Astrocyte (in vitro differentiated cells and primary cell): ENCODE results near the gene MXD3. TPM values are rescaled to one million over a fixed set of nuclear protein-coding genes. Genes with fewer than 3 reads are reported as not detected.
"Not testable (repeated sequence)": the region's sequence is repeated elsewhere in the genome, so short reads cannot be mapped to it uniquely, and the experiment has no call there.

ENCODE experiments used
- DNase-seq: peaks from one replicate; pipeline ENCODE4 v3.0.0-alpha.2; 2010; ENCODE audit warnings: low read depth
- FAIRE-seq: peaks from 2 replicates; lab custom pipeline; 2011; peaks lifted over from hg19 to GRCh38; lab: Jason Lieb, UNC
- H2AFZ ChIP-seq: 2 replicates; pipeline ENCODE4 v1.6.0; 2012; ENCODE audit warnings: low read depth, low read length, inconsistent platforms
- H3K27ac ChIP-seq: 2 replicates; pipeline ENCODE4 v1.5.1; 2011; ENCODE audit warnings: low read depth, low read length, inconsistent platforms
- H3K27me3 ChIP-seq: 2 replicates; pipeline ENCODE4 v1.6.0; 2011; ENCODE audit warnings: low read length, inconsistent platforms; ENCODE audit not compliant: insufficient read depth
- H3K36me3 ChIP-seq: 2 replicates; pipeline ENCODE4 v1.5.1; 2011; ENCODE audit warnings: low read length, inconsistent platforms; ENCODE audit not compliant: insufficient read depth
- H3K4me1 ChIP-seq: 2 replicates; pipeline ENCODE4 v1.5.1; 2011; ENCODE audit warnings: low read length, inconsistent platforms; ENCODE audit not compliant: insufficient read depth
- H3K4me2 ChIP-seq: 2 replicates; pipeline ENCODE4 v1.6.0; 2012; ENCODE audit warnings: low read length, inconsistent platforms
- H3K4me3 ChIP-seq: 2 replicates; pipeline ENCODE4 v1.5.1; 2011; ENCODE audit warnings: low read depth, mild to moderate bottlenecking, low read length, inconsistent platforms; ENCODE audit not compliant: insufficient read depth
- H3K79me2 ChIP-seq: 2 replicates; pipeline ENCODE4 v1.6.0; 2012; ENCODE audit warnings: mild to moderate bottlenecking, low read length, inconsistent platforms; ENCODE audit not compliant: insufficient read depth
- H3K9ac ChIP-seq: 2 replicates; pipeline ENCODE4 v1.6.0; 2012; ENCODE audit warnings: mild to moderate bottlenecking, low read length, inconsistent platforms
- H3K9me3 ChIP-seq: 2 replicates; pipeline ENCODE4 v1.5.1; 2012; ENCODE audit warnings: low read depth, mild to moderate bottlenecking, low read length, inconsistent platforms; ENCODE audit not compliant: insufficient read depth
- H4K20me1 ChIP-seq: 2 replicates; pipeline ENCODE4 v1.6.0; 2012; ENCODE audit warnings: low read length, inconsistent platforms; ENCODE audit not compliant: insufficient read depth
- H3K27ac Mint-ChIP-seq: one replicate; pipeline ENCODE4 v1.8.0; 2021; ENCODE audit warnings: mild to moderate bottlenecking, mixed read lengths; ENCODE audit not compliant: unreplicated experiment
- H3K27me3 Mint-ChIP-seq: one replicate; pipeline ENCODE4 v1.8.0; 2021; ENCODE audit warnings: low read depth, mixed read lengths; ENCODE audit not compliant: unreplicated experiment
- H3K36me3 Mint-ChIP-seq: one replicate; pipeline ENCODE4 v1.8.0; 2021; ENCODE audit warnings: low read depth, mixed read lengths; ENCODE audit not compliant: unreplicated experiment
- H3K4me1 Mint-ChIP-seq: one replicate; pipeline ENCODE4 v1.8.0; 2021; ENCODE audit warnings: low read depth, mixed read lengths; ENCODE audit not compliant: unreplicated experiment
- H3K4me3 Mint-ChIP-seq: one replicate; pipeline ENCODE4 v1.8.0; 2021; ENCODE audit warnings: mild to moderate bottlenecking, moderate library complexity, mixed read lengths; ENCODE audit not compliant: unreplicated experiment
- H3K9me3 Mint-ChIP-seq: one replicate; pipeline ENCODE4 v1.8.0; 2021; ENCODE audit warnings: mild to moderate bottlenecking, mixed read lengths; ENCODE audit not compliant: unreplicated experiment
- EZH2 ChIP-seq: IDR thresholded peaks from 2 replicates; pipeline ENCODE4 v1.6.1; 2012; ENCODE audit warnings: mild to moderate bottlenecking, low read length, inconsistent platforms; ENCODE audit not compliant: insufficient read depth
- total RNA-seq: library from RNA; stranded (reverse); gene quantifications from 2 replicates; pipeline ENCODE4 v1.2.1, GENCODE V29; 2021
- TF ChIP-seq, protein P1 (sequence below): IDR thresholded peaks from 2 replicates; pipeline ENCODE4 v1.5.1; 2011; ENCODE audit warnings: low read depth, mild to moderate bottlenecking, inconsistent platforms, low read length, moderate library complexity; ENCODE audit not compliant: insufficient read depth

The MXD3 gene
- total RNA-seq, 1 donor from 2014 or later, result 2.8 TPM

- DNase-seq (no peak), FAIRE-seq (no peak)
- H3K27me3 Mint-ChIP-seq, result no peaks in the 10 kb centered on the region
- Histone ChIP-seq H3K4me3 (no peak overlapping the region), H3K4me1 (no peaks in the 10 kb centered on the region), H3K9me3 (no peaks in the 10 kb centered on the region), H2AFZ (no peak overlapping the region), H3K36me3 (peaks cover 29% of the 10 kb centered on the region), H3K9ac (no peak overlapping the region), H3K27me3 (no peaks in the 10 kb centered on the region), H3K79me2 (no peaks in the 10 kb centered on the region), H3K27ac (no peak overlapping the region), H3K4me2 (no peak overlapping the region), H4K20me1 (no peaks in the 10 kb centered on the region)
- no peak overlapping the region for H3K27ac Mint-ChIP-seq
- H3K36me3 Mint-ChIP-seq, result peaks cover 22% of the 10 kb centered on the region
- TF ChIP-seq, protein P1, sequence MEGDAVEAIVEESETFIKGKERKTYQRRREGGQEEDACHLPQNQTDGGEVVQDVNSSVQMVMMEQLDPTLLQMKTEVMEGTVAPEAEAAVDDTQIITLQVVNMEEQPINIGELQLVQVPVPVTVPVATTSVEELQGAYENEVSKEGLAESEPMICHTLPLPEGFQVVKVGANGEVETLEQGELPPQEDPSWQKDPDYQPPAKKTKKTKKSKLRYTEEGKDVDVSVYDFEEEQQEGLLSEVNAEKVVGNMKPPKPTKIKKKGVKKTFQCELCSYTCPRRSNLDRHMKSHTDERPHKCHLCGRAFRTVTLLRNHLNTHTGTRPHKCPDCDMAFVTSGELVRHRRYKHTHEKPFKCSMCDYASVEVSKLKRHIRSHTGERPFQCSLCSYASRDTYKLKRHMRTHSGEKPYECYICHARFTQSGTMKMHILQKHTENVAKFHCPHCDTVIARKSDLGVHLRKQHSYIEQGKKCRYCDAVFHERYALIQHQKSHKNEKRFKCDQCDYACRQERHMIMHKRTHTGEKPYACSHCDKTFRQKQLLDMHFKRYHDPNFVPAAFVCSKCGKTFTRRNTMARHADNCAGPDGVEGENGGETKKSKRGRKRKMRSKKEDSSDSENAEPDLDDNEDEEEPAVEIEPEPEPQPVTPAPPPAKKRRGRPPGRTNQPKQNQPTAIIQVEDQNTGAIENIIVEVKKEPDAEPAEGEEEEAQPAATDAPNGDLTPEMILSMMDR, result no peak
- no peak for TF ChIP-seq EZH2
- no peaks in the 10 kb centered on the region for H3K9me3 Mint-ChIP-seq
- H3K4me1 Mint-ChIP-seq, result no peaks in the 10 kb centered on the region
- no peak overlapping the region for H3K4me3 Mint-ChIP-seq
These were observed 47.5 kb downstream of the MXD3 start for GRCh38 chr5:177264178-177264577.

GRCh38 chr5:177261510-177261909 lies 50.2 kb downstream of the MXD3 start:
- Mint-ChIP-seq H3K9me3 (no peaks in the 10 kb centered on the region), H3K4me1 (peaks cover under 1% of the 10 kb centered on the region), H3K27ac (no peak overlapping the region), H3K4me3 (no peak overlapping the region), H3K27me3 (no peaks in the 10 kb centered on the region), H3K36me3 (peaks cover 28% of the 10 kb centered on the region)
- DNase-seq (no peak), FAIRE-seq (no peak)
- Histone ChIP-seq H3K4me2 (no peak overlapping the region), H3K79me2 (no peaks in the 10 kb centered on the region), H3K36me3 (peaks cover 31% of the 10 kb centered on the region), H3K9ac (no peak overlapping the region), H3K27me3 (no peaks in the 10 kb centered on the region), H3K4me3 (no peak overlapping the region), H2AFZ (no peak overlapping the region), H4K20me1 (no peaks in the 10 kb centered on the region), H3K9me3 (no peaks in the 10 kb centered on the region), H3K4me1 (no peaks in the 10 kb centered on the region), H3K27ac (no peak overlapping the region)
- no peak for TF ChIP-seq EZH2
- TF ChIP-seq, protein P1, result no peak

DNA sequence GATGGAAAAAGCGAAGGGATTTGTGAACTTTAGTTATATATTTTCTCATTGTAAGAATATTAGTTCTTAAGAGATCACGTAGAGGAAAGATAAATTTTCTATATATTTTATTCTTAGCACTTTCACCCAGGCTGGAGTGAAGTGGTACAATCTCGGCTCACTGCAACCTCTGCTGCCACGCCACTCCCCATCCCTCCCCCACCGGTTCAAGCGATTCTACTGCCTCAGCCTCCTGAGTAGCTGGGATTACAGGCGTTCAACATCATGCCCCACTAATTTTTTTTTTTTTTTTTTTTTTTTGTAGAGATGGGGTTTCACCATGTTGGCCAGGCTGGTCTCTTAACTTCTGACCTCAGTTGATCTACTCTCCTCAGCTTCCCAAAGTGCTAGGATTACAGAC lies 50.7 kb downstream of the MXD3 start:
- Histone ChIP-seq H3K36me3 (peaks cover 27% of the 10 kb centered on the region), H3K79me2 (no peaks in the 10 kb centered on the region), H3K4me1 (no peaks in the 10 kb centered on the region), H3K27ac (no peak overlapping the region), H4K20me1 (peaks cover 3% of the 10 kb centered on the region), H3K4me3 (no peak overlapping the region), H3K9me3 (no peaks in the 10 kb centered on the region), H3K9ac (no peak overlapping the region), H2AFZ (no peak overlapping the region), H3K4me2 (no peak overlapping the region), H3K27me3 (no peaks in the 10 kb centered on the region)
- Mint-ChIP-seq H3K27me3 (no peaks in the 10 kb centered on the region), H3K4me3 (no peak overlapping the region), H3K4me1 (peaks cover 5% of the 10 kb centered on the region), H3K9me3 (no peaks in the 10 kb centered on the region), H3K36me3 (peaks cover 22% of the 10 kb centered on the region), H3K27ac (no peak overlapping the region)
- DNase-seq, result no peak
- no peak for FAIRE-seq
- TF ChIP-seq EZH2, result no peak
- TF ChIP-seq, protein P1, result no peak

GRCh38 chr5:177258711-177259110 lies 53.0 kb downstream of the MXD3 start:
- H3K4me3 ChIP-seq, H3K4me3 Mint-ChIP-seq, H3K4me1 ChIP-seq, H3K27me3 Mint-ChIP-seq, H3K9me3 ChIP-seq, H3K27ac Mint-ChIP-seq, H3K79me2 ChIP-seq, H3K4me1 Mint-ChIP-seq, DNase-seq, H3K27ac ChIP-seq, H3K27me3 ChIP-seq, H3K9ac ChIP-seq, H3K4me2 ChIP-seq, FAIRE-seq, H4K20me1 ChIP-seq, H3K9me3 Mint-ChIP-seq, H2AFZ ChIP-seq: not testable (repeated sequence)
- H3K36me3 ChIP-seq, result peaks cover 26% of the 10 kb centered on the region
- H3K36me3 Mint-ChIP-seq, result peaks cover 20% of the 10 kb centered on the region
